H9 (cell line): ENCODE measurements around the gene TRIM10. TPM values are rescaled to one million over a fixed set of nuclear protein-coding genes. Genes with fewer than 3 reads are reported as not detected.

Experiments used
- DNase-seq: peaks from one replicate; pipeline ENCODE4 v3.0.0-alpha.2; 2017
- H2AFZ ChIP-seq: one replicate; pipeline ENCODE4 v1.6.1; 2013; ENCODE audit warnings: mild to moderate bottlenecking, low read length, control low read depth, moderate library complexity
- H2AK5ac ChIP-seq: 2 replicates; pipeline ENCODE4 v1.6.1; 2013; ENCODE audit warnings: low read length, control low read depth, mixed read lengths; ENCODE audit not compliant: insufficient read length
- H2BK120ac ChIP-seq: one replicate; pipeline ENCODE4 v1.6.1; 2013; ENCODE audit warnings: low read depth, mild to moderate bottlenecking, low read length, control low read depth, inconsistent platforms; ENCODE audit not compliant: poor library complexity, severe bottlenecking
- H2BK12ac ChIP-seq: 2 replicates; pipeline ENCODE4 v1.6.1; 2013; ENCODE audit warnings: low read length, control low read depth, mixed read lengths, low read depth; ENCODE audit not compliant: insufficient read length
- H2BK15ac ChIP-seq: 2 replicates; pipeline ENCODE4 v1.6.1; 2013; ENCODE audit warnings: low read depth, low read length, control low read depth
- H2BK20ac ChIP-seq: one replicate; pipeline ENCODE4 v1.6.1; 2013; ENCODE audit warnings: low read depth, mild to moderate bottlenecking, low read length, control low read depth, inconsistent platforms; ENCODE audit not compliant: poor library complexity, severe bottlenecking
- H2BK5ac ChIP-seq: 2 replicates; pipeline ENCODE4 v1.6.1; 2013; ENCODE audit warnings: low read length, control low read depth, mixed read lengths; ENCODE audit not compliant: insufficient read length
- H3K14ac ChIP-seq: 2 replicates; pipeline ENCODE4 v1.6.1; 2013; ENCODE audit warnings: low read length, control low read depth; ENCODE audit not compliant: insufficient read depth
- H3K18ac ChIP-seq: 2 replicates; pipeline ENCODE4 v1.6.1; 2013; ENCODE audit warnings: low read depth, mild to moderate bottlenecking, mixed read lengths, low read length, control low read depth; ENCODE audit not compliant: insufficient read length
- H3K23ac ChIP-seq: 2 replicates; pipeline ENCODE4 v1.6.1; 2013; ENCODE audit warnings: low read length, control low read depth, mixed read lengths, low read depth; ENCODE audit not compliant: insufficient read length
- H3K23me2 ChIP-seq: 2 replicates; pipeline ENCODE4 v1.6.1; 2013; ENCODE audit warnings: low read depth, mild to moderate bottlenecking, mixed read lengths, low read length, control low read depth; ENCODE audit not compliant: insufficient read length, poor library complexity, severe bottlenecking
- H3K27ac ChIP-seq: 2 replicates; pipeline ENCODE4 v1.5.1; 2013; ENCODE audit warnings: low read length, control low read depth, mixed read lengths, low read depth; ENCODE audit not compliant: insufficient read length
- H3K27me3 ChIP-seq: 2 replicates; pipeline ENCODE4 v1.6.1; 2013; ENCODE audit warnings: low read length, control low read depth, inconsistent platforms; ENCODE audit not compliant: insufficient read depth
- H3K4ac ChIP-seq: 2 replicates; pipeline ENCODE4 v1.6.1; 2013; ENCODE audit warnings: low read depth, mild to moderate bottlenecking, control low read depth, inconsistent platforms, low read length, moderate library complexity
- H3K4me1 ChIP-seq: 2 replicates; pipeline ENCODE4 v1.6.1; 2013; ENCODE audit warnings: low read length, control low read depth, inconsistent platforms; ENCODE audit not compliant: insufficient read depth
- H3K4me2 ChIP-seq: 2 replicates; pipeline ENCODE4 v1.6.1; 2013; ENCODE audit warnings: low read length, control low read depth, mixed read lengths; ENCODE audit not compliant: insufficient read length, insufficient read depth
- H3K56ac ChIP-seq: 2 replicates; pipeline ENCODE4 v1.6.1; 2013; ENCODE audit warnings: low read depth, mild to moderate bottlenecking, mixed read lengths, low read length, control low read depth; ENCODE audit not compliant: insufficient read length
- H3K79me1 ChIP-seq: 2 replicates; pipeline ENCODE4 v1.6.1; 2013; ENCODE audit warnings: low read depth, mild to moderate bottlenecking, moderate library complexity, low read length, control low read depth, inconsistent platforms; ENCODE audit not compliant: insufficient read depth, poor library complexity, severe bottlenecking
- H3K79me2 ChIP-seq: 2 replicates; pipeline ENCODE4 v1.6.1; 2013; ENCODE audit warnings: low read length, control low read depth, inconsistent platforms; ENCODE audit not compliant: insufficient read depth
- H3K9ac ChIP-seq: 2 replicates; pipeline ENCODE4 v1.6.1; 2013; ENCODE audit warnings: low read length, control low read depth, mixed read lengths; ENCODE audit not compliant: insufficient read length; ENCODE audit errors: extremely low read depth
- H3K9me3 ChIP-seq: one replicate; pipeline ENCODE4 v1.6.1; 2013; ENCODE audit warnings: low read depth, low read length, inconsistent platforms; ENCODE audit not compliant: control insufficient read depth
- H3T11ph ChIP-seq: one replicate; pipeline ENCODE4 v1.6.1; 2013; ENCODE audit warnings: mild to moderate bottlenecking, low read length, control low read depth, inconsistent platforms
- H4K20me1 ChIP-seq: one replicate; pipeline ENCODE4 v1.6.1; 2013; ENCODE audit not compliant: control insufficient read depth, insufficient read length, insufficient read depth
- H4K5ac ChIP-seq: 2 replicates; pipeline ENCODE4 v1.6.1; 2013; ENCODE audit warnings: low read depth, mild to moderate bottlenecking, mixed read lengths, low read length, control low read depth; ENCODE audit not compliant: insufficient read length
- H4K8ac ChIP-seq: replicated peaks from 2 replicates; pipeline ENCODE4 v1.6.1; 2013; ENCODE audit warnings: low read length, control low read depth, mixed read lengths, low read depth; ENCODE audit not compliant: insufficient read length
- H4K91ac ChIP-seq: 2 replicates; pipeline ENCODE4 v1.6.1; 2013; ENCODE audit warnings: low read depth, mild to moderate bottlenecking, moderate library complexity, mixed read lengths, low read length, control low read depth; ENCODE audit not compliant: insufficient read length
- H3K27ac Mint-ChIP-seq, 3 experiments: 2 replicates in 2 of 3; 3 replicates in 1 of 3; pipeline ENCODE4 v1.8.0; 2020 to 2021; ENCODE audit warnings: mixed read lengths in 3 of 3, mild to moderate bottlenecking in 1 of 3, moderate library complexity in 1 of 3
- H3K27me3 Mint-ChIP-seq: 2 replicates; pipeline ENCODE4 v1.8.0; 2021; ENCODE audit warnings: low read depth, mild to moderate bottlenecking, moderate library complexity, mixed read lengths
- H3K36me3 Mint-ChIP-seq, 3 experiments: 2 replicates in 2 of 3; 3 replicates in 1 of 3; pipeline ENCODE4 v1.8.0; 2020 to 2021; ENCODE audit warnings: low read depth in 3 of 3, mixed read lengths in 3 of 3; ENCODE audit not compliant: insufficient read depth in 1 of 3
- H3K4me1 Mint-ChIP-seq, 2 experiments: 2 replicates each; pipeline ENCODE4 v1.8.0; 2020; ENCODE audit warnings: mixed read lengths in 2 of 2
- H3K4me3 Mint-ChIP-seq, 2 experiments: 2 replicates in 1 of 2; 3 replicates in 1 of 2; pipeline ENCODE4 v1.8.0; 2020 to 2021; ENCODE audit warnings: mild to moderate bottlenecking in 2 of 2, mixed read lengths in 2 of 2, moderate library complexity in 1 of 2
- H3K9me3 Mint-ChIP-seq, 2 experiments: 2 replicates in 1 of 2; 3 replicates in 1 of 2; pipeline ENCODE4 v1.8.0; 2020; ENCODE audit warnings: mild to moderate bottlenecking in 2 of 2, mixed read lengths in 2 of 2, moderate library complexity in 1 of 2
- WGBS: extraction: QIAGEN DNeasy Blood & Tissue Kit; methylation state at CpG from one replicate; pipeline ENCODE4 v1.1.7; 2013; ENCODE audit warnings: missing lambda C conversion rate, low lambda C conversion rate, mixed read lengths; ENCODE audit not compliant: insufficient read length; ENCODE audit errors: extremely low coverage; 5-methylcytosine and 5-hydroxymethylcytosine counted together
- total RNA-seq: library from RNA; stranded (reverse); gene quantifications from 2 replicates; pipeline ENCODE4 v1.2.1, GENCODE V29; 2021
- TF ChIP-seq, protein P1 (sequence below): fragments of 200-600 bp; sonication (generic); conservative IDR thresholded peaks from 3 replicates; pipeline ENCODE4 v1.8.0; 2021; ENCODE audit warnings: antibody characterized with exemption, mild to moderate bottlenecking

The TRIM10 gene
- total RNA-seq, 1 experiment from 2014 or later: 0.07 TPM

DNA sequence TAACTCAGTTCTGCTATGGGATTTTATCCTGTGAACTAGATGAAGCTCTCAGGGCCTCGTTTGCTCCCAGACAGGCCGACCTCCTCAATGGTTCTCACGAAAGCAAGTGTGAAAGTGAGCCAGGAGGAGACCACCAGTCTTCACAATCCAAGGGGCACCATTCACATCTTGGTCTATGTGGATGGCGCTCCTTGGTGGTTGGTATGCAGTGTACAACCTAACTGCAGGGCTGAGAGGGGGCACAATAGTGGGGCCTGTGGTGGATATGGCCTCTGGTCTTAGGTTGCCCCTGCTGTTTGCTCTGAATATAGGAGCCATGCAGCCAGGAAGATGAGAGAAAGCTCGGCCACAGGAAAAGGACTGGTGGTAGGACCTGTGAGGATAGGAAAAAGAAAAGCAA lies 27.5 kb upstream of the TRIM10 start:
- DNase-seq: no peak
- Histone ChIP-seq H3K56ac (no peak overlapping the region), H3K23ac (no peak overlapping the region), H4K8ac (no peak overlapping the region), H4K91ac (no peak overlapping the region), H3K4ac (no peak overlapping the region), H2BK5ac (no peak overlapping the region), H3K4me2 (no peak overlapping the region), H2AK5ac (no peak overlapping the region), H3T11ph (no peak overlapping the region), H2BK20ac (no peak overlapping the region), H3K79me1 (no peaks in the 10 kb centered on the region), H4K5ac (no peak overlapping the region), H3K4me1 (no peaks in the 10 kb centered on the region), H2BK12ac (no peak overlapping the region), H3K27ac (no peak overlapping the region), H3K9ac (no peak overlapping the region), H3K18ac (no peak overlapping the region), H3K27me3 (no peaks in the 10 kb centered on the region), H2AFZ (no peak overlapping the region), H3K23me2 (no peaks in the 10 kb centered on the region), H2BK120ac (no peak overlapping the region), H3K79me2 (no peaks in the 10 kb centered on the region), H4K20me1 (peaks cover 3% of the 10 kb centered on the region), H3K9me3 (no peaks in the 10 kb centered on the region), H3K14ac (no peak overlapping the region), H2BK15ac (no peak overlapping the region)
- no CpG with 5 or more reads among the region's 5 CpGs for WGBS
- TF ChIP-seq, protein P1, sequence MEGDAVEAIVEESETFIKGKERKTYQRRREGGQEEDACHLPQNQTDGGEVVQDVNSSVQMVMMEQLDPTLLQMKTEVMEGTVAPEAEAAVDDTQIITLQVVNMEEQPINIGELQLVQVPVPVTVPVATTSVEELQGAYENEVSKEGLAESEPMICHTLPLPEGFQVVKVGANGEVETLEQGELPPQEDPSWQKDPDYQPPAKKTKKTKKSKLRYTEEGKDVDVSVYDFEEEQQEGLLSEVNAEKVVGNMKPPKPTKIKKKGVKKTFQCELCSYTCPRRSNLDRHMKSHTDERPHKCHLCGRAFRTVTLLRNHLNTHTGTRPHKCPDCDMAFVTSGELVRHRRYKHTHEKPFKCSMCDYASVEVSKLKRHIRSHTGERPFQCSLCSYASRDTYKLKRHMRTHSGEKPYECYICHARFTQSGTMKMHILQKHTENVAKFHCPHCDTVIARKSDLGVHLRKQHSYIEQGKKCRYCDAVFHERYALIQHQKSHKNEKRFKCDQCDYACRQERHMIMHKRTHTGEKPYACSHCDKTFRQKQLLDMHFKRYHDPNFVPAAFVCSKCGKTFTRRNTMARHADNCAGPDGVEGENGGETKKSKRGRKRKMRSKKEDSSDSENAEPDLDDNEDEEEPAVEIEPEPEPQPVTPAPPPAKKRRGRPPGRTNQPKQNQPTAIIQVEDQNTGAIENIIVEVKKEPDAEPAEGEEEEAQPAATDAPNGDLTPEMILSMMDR: no peak
- Mint-ChIP-seq H3K36me3 (peaks cover 32 to 77% (median 58%) of the 10 kb centered on the region in 3 experiments), H3K4me1 (no peaks in the 10 kb centered on the region), H3K27me3 (no peaks in the 10 kb centered on the region; the same call in 1 of the 2 replicates), H3K4me3 (no peak overlapping the region), H3K27ac (no peak overlapping the region), H3K9me3 (no peaks in the 10 kb centered on the region; a peak in 1 of 5 replicates)
